A673 (cell line): ENCODE results near the gene RICTOR. TPM values are rescaled to one million over a fixed set of nuclear protein-coding genes. Genes with fewer than 3 reads are reported as not detected.

Experiments
- BruUV-seq: library from RNA; stranded (reverse); fragments of 400-500 nt; replicated peaks from 2 replicates; lab custom pipeline; 2021; lab: Mats Ljungman, UMichigan
- CTCF ChIA-PET: fragments of 300-600 bp; sonication (Branson Sonifier 250); formaldehyde crosslinking; loops from one replicate; lab custom pipeline; 2022; ENCODE audit warnings: antibody characterized with exemption; lab: Charles Lee
- POLR2A ChIA-PET: fragments of 300-600 bp; sonication (Branson Sonifier 250); formaldehyde crosslinking; loops from one replicate; lab custom pipeline; 2022; ENCODE audit warnings: antibody characterized with exemption; ENCODE audit not compliant: low non-redundant PET; lab: Charles Lee
- DNase-seq: peaks from one replicate; pipeline ENCODE4 v3.0.0-alpha.2; 2015; ENCODE audit warnings: low spot score
- H3K27ac ChIP-seq: fragments of 200-600 bp; sonication (generic); 2 replicates; pipeline ENCODE4 v1.5.1; 2016; ENCODE audit warnings: mixed run types, low read depth, mild to moderate bottlenecking, mixed read lengths, antibody characterized with exemption, low read length; ENCODE audit not compliant: poor library complexity, severe bottlenecking
- H3K27me3 ChIP-seq: fragments of 200-600 bp; sonication (generic); replicated peaks from 2 replicates; pipeline ENCODE4 v1.6.1; 2017; ENCODE audit warnings: mixed run types, low read depth, mild to moderate bottlenecking, mixed read lengths, antibody characterized with exemption, low read length; ENCODE audit not compliant: insufficient read depth, poor library complexity
- H3K36me3 ChIP-seq: fragments of 200-600 bp; sonication (generic); 2 replicates; pipeline ENCODE4 v1.6.1; 2016; ENCODE audit warnings: mixed run types, mild to moderate bottlenecking, mixed read lengths, antibody characterized with exemption, low read length; ENCODE audit not compliant: insufficient read depth, poor library complexity, severe bottlenecking
- H3K4me1 ChIP-seq: fragments of 200-600 bp; sonication (generic); 2 replicates; pipeline ENCODE4 v1.6.1; 2017; ENCODE audit warnings: mixed run types, mild to moderate bottlenecking, mixed read lengths, antibody characterized with exemption, low read length; ENCODE audit not compliant: insufficient read depth, poor library complexity, severe bottlenecking
- H3K4me3 ChIP-seq: fragments of 200-600 bp; sonication (generic); 2 replicates; pipeline ENCODE4 v1.5.1; 2016; ENCODE audit warnings: low read depth, mixed run types, mild to moderate bottlenecking, mixed read lengths, low read length; ENCODE audit not compliant: poor library complexity, severe bottlenecking
- H3K9me3 ChIP-seq: fragments of 200-600 bp; sonication (generic); 2 replicates; pipeline ENCODE4 v1.6.1; 2016; ENCODE audit warnings: mixed run types, low read depth, mild to moderate bottlenecking, mixed read lengths, antibody characterized with exemption, low read length; ENCODE audit not compliant: poor library complexity, severe bottlenecking
- EZH2 ChIP-seq: fragments of 200-600 bp; sonication (generic); IDR thresholded peaks from 2 replicates; pipeline ENCODE4 v1.6.1; 2017; ENCODE audit warnings: borderline replicate concordance, low read depth, mild to moderate bottlenecking, mixed read lengths, antibody characterized with exemption, low read length; ENCODE audit not compliant: poor library complexity, severe bottlenecking
- intact Hi-C: fragments of 100-400 bp; cut with micrococcal nuclease; formaldehyde crosslinking; loops from one replicate; pipeline ENCODE4 v1.10.0; 2022; ENCODE audit not compliant: unreplicated experiment
- total RNA-seq: library from RNA; stranded (reverse); gene quantifications from 2 replicates; pipeline ENCODE4 v1.2.3, GENCODE V29; 2021
- TF ChIP-seq, protein P1 (sequence below): fragments of 300-800, 200-600 bp; sonication (generic); conservative IDR thresholded peaks from 2 replicates; pipeline ENCODE4 v1.5.1; 2017; ENCODE audit warnings: low read depth, mild to moderate bottlenecking, antibody characterized with exemption, low read length, moderate library complexity, mixed read lengths

RICTOR gene
- total RNA-seq, 1 experiment from 2014 or later: 23.3 TPM

DNA sequence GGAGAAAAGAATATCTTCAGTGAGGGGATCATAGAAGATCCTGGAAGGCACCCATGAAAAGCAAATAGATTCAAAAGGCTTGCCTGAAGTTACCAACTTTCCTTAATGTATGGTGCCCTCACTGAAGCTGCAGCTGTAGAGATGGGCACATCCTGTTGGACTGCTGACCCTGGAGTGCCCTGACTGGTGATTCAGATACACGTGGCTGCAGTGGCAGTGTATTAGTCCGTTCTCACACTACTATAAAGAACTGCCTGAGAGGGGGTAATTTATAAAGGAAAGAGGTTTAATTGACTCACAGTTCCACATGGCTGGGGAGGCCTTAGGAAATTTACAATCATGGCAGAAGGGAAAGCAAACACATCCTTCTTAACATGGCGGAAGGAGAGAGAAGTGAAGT is 148.1 kb downstream of the RICTOR start:
- CTCF ChIA-PET: no interaction called here
- TF ChIP-seq EZH2: no peak
- TF ChIP-seq, protein P1, sequence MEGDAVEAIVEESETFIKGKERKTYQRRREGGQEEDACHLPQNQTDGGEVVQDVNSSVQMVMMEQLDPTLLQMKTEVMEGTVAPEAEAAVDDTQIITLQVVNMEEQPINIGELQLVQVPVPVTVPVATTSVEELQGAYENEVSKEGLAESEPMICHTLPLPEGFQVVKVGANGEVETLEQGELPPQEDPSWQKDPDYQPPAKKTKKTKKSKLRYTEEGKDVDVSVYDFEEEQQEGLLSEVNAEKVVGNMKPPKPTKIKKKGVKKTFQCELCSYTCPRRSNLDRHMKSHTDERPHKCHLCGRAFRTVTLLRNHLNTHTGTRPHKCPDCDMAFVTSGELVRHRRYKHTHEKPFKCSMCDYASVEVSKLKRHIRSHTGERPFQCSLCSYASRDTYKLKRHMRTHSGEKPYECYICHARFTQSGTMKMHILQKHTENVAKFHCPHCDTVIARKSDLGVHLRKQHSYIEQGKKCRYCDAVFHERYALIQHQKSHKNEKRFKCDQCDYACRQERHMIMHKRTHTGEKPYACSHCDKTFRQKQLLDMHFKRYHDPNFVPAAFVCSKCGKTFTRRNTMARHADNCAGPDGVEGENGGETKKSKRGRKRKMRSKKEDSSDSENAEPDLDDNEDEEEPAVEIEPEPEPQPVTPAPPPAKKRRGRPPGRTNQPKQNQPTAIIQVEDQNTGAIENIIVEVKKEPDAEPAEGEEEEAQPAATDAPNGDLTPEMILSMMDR: no peak
- H3K27ac ChIP-seq: no peak overlapping the region

DNA sequence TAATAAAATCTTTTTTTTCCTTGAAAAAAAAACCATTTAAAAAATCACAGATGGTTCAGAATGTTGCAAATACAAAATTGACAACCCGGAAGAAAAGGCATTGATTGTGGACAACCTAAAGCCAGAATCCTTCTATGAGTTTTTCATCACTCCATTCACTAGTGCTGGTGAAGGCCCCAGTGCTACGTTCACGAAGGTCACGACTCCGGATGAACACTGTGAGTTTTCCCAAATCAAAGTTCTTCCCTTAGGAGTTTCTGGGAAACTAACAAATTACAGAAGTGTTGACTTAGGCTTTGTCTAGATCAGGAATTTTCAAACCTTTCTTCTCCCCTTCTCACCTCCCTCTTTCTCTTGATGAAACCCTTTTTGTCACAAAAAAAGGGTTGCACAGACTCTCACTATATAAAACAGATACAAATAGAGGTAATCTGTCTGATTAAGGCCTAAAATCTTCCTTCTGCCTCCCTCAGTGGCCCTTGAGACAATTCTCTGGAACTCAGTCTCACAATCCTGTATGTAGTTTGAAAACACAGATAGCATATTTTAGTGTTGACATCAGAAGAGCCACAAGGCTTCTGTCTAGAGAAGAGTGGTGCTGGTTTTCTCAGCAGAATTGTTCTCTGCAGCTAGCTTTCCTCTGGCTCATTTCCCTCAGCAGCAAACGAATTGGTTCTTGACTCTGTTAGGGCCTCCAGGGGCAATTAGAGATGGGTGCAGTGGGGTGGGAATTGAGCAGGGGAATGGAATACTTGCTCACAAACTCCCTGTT is 148.9 kb downstream of the RICTOR start:
- DNase-seq: no peak
- ChIA-PET POLR2A (no interaction called here), CTCF (interaction anchor here (1.0 kb wide), 1 partner anchor 95 kb away, joined by 4 read pairs; no protein-coding TSS in a partner anchor)
- TF ChIP-seq, protein P1: no peak
- TF ChIP-seq EZH2: no peak
- Histone ChIP-seq H3K4me3 (no peak overlapping the region), H3K27ac (no peak overlapping the region), H3K9me3 (no peaks in the 10 kb centered on the region), H3K4me1 (no peaks in the 10 kb centered on the region), H3K27me3 (no peaks in the 10 kb centered on the region), H3K36me3 (peaks cover 14% of the 10 kb centered on the region)
- intact Hi-C loops: no loop called here
- BruUV-seq: no TSS peak

More for the DNA sequence above, 148.1 kb downstream of the RICTOR start:
- Histone ChIP-seq H3K36me3 (peaks cover 14% of the 10 kb centered on the region), H3K9me3 (no peaks in the 10 kb centered on the region), H3K27me3 (no peaks in the 10 kb centered on the region), H3K4me1 (no peaks in the 10 kb centered on the region), H3K4me3 (no peak overlapping the region)
- DNase-seq: no peak
- BruUV-seq: no TSS peak
- intact Hi-C loops: no loop called here
- POLR2A ChIA-PET: no interaction called here

DNA sequence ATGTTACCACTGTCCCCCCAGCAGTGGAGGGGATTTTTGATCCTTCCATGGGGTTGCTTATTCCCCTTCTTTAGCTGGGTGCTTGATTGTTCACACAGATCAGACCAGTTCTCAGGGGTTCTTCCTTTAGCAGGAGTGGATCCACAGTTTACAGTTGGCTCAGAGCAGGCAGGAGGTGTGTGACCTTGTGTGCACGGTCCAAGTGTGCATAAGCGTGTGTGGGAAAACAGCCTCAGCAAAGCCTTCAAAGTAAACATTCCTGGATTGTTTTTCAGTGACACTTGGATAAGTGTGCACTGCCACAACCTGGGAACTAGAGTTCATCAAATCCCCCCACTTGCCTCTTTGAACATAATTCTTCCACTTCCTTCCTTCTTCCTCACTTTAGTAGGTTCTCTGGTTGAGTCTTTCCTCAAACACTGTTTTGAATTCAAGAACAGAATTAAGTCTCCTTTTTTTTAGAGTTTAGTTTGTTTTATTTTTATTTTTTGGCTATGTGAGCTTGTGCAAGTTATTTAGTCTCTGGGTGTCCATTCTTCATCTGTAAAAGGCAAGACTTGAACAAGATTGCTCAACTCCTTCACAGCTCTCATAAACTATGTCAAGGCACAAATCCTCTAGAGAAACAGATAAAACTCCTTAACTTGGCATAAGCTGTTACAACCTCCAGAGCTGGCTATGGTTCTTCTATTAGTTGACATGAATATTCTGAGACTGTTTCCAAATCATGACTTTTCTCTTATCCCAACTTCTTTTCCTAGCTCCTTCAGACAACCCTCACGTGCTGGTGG is 150.3 kb downstream of the RICTOR start:
- no peak for DNase-seq
- Histone ChIP-seq H3K4me1 (no peaks in the 10 kb centered on the region), H3K4me3 (no peak overlapping the region), H3K27ac (no peak overlapping the region), H3K36me3 (peaks cover 16% of the 10 kb centered on the region), H3K9me3 (no peaks in the 10 kb centered on the region), H3K27me3 (no peaks in the 10 kb centered on the region)
- BruUV-seq: no TSS peak
- intact Hi-C loops: loop anchor here (2.0 to 5.0 kb wide), 4 partner anchors 92 to 717 kb away; no protein-coding TSS in a partner anchor
- ChIA-PET CTCF (interaction anchor here (1.0 to 2.2 kb wide), 2 partner anchors 94 to 482 kb away, joined by 4 to 7 read pairs; no protein-coding TSS in a partner anchor), POLR2A (no interaction called here)
- TF ChIP-seq, protein P1: no peak
- TF ChIP-seq EZH2: no peak
